M059J (cell line): ENCODE measurements around the gene ZNHIT2. TPM values are rescaled to one million over a fixed set of nuclear protein-coding genes. Genes with fewer than 3 reads are reported as not detected.
A peak's percentile ranks its signal among the peaks of the same experiment; 100 is the strongest.

Experiments used
- DNase-seq: peaks from one replicate; pipeline ENCODE4 v3.0.0-alpha.2; 2012; ENCODE audit warnings: low read depth
- total RNA-seq: library from RNA; depleted of rRNA; stranded (reverse); fragments of >200 nt; shearing (Covaris generic); gene quantifications from 2 replicates; pipeline ENCODE4 v1.2.3, GENCODE V29; 2014

ZNHIT2 gene
- total RNA-seq, 1 experiment from 2014 or later = 13.9 TPM

DNA sequence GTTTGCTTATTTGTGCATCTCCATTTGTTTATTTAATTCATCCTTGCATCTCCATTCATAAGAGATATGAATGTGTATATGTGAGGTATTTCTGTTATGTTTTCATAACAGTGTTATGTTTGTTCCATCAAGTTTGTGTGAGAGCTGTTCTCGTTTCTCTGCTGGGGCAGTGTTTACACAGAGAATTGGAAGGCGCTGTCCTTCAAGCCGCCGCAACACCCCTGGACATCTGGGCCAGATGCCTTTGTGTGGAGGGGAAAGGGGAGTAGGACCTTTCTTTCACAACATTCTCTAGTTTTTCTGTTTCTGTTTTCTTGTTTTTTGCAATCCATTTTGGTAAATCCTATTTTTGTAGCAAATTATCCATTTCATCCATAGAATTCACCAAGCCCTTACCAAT is 12.9 kb downstream of the ZNHIT2 start:
- no peak for DNase-seq

DNA sequence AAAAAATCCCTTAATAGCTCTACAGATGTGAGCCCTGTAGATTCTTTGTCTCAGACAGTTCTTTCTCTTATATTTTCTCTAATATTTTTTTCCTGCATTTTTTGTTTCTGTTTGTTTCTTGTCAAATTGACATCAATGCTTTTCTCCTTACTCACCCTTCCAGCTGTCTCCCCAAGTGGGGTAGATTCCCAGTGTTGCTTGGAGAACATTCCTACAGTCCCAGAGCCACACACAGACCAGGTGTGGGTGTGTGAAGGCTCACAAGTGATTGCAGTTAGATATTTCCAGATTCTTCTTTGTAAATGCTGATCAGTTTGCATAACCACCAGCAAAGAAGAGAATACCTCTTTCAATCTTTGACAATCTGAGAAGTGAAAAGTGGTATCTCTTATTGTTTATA is 14.0 kb downstream of the ZNHIT2 start:
- no peak for DNase-seq

DNA sequence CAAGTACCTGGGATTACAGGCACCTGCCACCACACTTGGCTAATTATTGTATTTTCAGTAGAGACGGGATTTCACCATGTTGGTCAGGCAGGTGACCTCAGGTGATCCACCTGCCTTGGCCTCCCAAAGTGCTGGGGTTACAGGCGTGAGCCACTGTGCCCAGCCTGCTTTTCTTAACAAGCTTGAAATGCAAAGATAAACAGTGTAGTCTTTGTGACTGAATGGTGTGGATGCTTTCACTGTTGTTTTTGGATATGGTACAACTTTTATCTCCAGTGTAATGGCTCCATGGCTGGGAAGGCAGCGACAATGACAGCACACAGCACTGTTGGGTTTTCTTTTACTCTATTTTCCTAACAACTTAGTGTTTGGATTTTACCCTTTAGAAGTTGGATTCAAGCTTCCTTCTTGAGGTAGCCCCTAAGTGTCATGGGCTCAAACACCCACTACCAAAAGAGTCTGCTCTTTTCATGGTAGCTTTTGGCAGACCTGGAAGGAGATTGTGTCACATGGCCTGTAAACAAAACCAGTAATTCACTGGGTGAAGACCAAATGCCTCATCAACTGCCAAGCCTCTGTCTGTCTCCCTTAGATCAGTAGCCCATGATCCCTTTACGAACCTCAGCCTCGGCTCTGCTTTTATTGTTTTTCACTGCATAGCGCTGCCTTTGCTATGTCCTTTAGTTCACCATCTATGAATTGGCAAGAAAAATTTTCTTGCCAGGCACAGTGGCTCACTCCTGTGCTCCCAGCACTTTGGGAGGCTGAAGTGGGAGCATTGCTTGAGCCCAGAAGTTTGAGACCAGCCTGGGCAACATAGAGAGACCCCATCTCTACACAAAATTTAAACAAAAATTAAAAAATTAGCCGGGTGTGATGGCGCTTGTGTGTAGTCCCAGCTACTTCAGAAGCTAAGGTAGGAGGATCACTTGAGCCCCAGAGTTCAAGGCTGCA is 15.1 kb downstream of the ZNHIT2 start:
- peak; percentile 55 for DNase-seq

DNA sequence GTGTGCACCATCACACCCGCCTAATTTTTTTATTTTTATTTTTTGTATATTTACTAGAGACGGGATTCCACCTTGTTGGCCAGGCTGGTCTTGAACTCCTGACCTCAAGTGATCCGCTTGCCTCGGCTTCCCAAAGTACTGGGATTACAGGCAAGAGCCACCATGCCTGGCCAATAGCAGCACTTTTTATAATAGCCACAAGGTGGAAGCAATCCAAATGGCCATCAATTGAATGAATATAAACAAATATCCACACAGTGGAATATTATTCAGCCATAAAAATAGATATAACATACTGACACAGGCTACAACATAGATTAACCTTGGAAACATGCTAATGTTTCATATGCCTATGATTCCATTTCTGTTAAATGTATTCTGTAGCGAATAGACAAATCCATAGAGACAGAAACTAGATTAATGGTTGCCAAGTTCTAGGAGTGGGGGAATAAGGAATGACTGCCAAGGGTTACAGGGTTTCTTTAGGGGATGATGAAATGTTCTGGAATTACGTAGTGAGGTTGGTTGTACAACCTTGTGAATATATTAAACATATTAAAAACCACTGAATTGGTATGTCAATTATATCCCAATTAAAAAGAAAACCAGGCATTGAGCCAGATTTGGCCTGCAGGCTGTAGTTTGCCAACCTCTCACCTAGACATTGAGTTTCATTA is 16.7 kb downstream of the ZNHIT2 start:
- DNase-seq = no peak

DNA sequence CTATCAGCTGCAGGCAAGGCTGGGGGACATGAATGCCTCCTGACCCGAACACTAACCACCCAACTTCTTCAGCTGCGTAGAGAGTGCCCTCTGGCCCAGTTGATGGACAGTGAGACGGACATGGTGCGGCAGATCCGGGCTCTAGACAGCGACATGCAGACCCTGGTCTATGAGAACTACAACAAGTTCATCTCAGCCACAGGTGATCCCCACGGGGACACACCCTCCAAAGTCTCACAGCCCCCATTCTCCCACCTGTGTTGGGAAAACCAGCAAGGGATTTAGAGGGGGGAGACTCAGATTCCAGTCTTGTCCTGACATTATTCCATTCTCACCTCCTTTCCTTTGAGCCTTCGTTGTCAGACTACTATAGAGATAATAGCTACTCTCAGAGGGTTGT is 20.6 kb downstream of the ZNHIT2 start:
- DNase-seq = no peak

DNA sequence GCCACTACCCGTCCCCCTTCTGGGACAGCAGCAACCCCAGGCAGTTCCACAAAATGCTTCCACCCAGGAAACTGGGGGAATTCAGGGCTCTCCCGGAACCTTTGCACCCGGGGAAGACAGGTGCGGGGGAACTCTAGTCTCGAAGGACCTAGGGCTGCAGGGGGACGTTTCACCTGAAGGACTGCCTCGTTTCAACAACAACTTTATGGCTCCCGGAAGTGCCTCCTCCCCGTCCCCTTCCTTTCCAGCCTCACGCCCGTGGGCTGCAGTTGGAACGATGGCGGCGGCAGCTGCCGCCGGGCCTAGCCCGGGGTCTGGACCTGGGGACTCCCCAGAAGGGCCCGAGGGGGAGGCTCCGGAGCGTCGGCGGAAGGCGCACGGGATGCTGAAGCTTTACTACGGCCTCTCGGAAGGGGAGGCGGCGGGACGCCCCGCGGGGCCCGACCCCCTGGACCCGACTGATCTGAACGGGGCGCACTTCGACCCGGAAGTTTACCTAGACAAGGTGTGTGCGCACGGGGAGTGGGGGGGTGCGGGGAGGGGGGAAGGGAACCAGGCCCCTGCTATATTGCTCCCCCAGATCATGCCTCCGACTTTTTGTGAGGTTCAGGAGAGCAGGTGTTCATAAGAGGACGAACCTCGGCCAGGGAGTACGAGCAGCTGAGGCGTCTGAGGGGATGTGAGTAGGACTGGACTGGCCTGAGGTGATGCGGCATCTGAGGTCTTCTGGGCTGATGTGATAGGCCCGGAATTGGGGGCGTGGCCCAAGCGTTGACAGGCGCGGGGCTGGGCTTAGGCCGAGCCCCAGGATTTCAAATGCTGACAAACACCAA is 21.3 kb downstream of the ZNHIT2 start, which contains the start of gene VPS51:
Gene VPS51, plus strand, starts transcription at position 241 of the 833 bp plus-strand sequence. Its CDS starts 37 bp downstream, at position 278.
- DNase-seq = peak; percentile 91

DNA sequence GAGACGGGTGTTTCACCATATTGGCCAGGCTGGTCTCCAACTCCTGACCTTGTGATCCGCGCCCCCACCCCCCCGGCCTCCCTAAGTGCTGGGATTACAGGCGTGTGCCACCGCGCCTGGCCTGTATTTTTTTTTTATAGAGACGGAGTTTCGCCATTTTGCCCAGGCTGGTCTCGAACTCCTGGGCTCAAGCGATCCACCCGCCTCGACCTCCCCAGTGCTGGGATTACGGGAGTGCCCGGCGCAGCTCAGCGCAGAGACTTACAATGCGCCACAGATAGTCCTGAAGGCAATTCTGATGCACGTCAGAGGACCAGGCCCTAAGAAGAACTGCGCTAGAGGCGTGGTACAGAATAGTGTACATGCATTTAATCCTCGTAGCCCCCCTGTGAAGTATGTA is 22.1 kb downstream of the ZNHIT2 start:
- no peak for DNase-seq

DNA sequence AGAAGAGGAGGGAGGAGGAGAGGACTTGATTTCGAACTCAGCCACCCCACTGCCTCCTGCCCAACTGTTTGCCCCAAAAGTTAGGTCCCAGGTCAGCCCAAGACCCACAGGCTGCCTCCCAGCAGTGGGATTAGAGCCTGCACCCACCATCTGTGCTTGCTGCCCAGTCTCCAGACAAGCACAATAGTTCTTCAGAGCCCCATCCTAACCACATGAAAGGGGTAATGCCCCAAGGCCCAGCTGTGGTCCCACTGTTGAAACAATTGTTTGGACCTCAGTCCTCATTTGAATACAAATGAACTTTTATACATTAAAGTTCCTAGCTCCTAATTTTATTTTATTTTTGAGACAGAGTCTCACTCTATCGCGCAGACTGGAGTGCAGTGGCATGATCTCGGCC is 26.9 kb downstream of the ZNHIT2 start:
- no peak for DNase-seq

DNA sequence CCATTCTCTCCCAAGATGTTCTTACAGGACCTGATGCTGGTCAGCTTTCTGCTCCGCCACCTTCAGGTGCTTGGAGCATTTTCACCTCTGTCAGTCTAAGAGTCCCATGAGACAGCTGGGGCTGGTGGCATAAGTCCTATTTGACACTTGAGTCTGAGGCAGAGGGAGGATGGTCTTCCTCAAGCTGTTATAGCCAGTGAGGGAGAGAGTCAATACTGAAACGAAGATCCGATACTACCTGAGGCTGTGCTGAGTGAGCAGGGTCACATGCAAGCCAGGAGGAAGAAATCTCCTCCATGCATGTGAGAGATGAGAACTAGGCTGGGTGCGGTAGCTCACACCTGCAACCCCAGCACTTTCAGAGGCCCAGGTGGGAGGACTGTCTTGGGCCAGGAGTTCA is 27.9 kb downstream of the ZNHIT2 start:
- DNase-seq = no peak

DNA sequence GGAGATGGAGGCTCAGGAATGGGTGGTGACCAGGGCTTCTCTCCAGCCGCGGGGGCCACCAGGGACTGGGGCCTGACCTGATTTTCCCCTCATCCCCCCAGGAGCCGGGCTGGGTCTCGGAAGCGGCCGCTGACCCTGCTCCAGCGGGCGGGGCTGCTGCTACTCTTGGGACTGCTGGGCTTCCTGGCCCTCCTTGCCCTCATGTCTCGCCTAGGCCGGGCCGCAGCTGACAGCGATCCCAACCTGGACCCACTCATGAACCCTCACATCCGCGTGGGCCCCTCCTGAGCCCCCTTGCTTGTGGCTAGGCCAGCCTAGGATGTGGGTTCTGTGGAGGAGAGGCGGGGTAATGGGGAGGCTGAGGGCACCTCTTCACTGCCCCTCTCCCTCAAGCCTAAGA is 29.7 kb downstream of the ZNHIT2 start:
- no peak for DNase-seq

DNA sequence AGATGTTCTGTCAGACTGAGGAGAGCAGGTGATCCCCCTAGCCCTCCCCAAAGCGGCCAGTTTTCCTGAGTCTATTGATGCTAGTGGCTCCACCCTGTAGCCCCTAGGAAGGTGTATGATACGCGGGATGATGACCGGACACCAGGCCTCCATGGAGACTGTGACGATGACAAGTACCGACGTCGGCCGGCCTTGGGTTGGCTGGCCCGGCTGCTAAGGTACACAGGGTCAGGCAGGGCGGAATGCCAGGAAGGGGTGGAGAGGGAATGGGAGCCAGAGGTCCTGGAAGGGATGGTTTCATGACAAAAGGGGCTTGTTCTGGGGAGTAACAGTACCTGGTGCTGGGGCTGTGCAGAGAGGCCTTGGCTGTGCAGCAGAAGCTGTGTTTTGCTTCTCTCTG is 30.3 kb downstream of the ZNHIT2 start:
- DNase-seq = no peak

DNA sequence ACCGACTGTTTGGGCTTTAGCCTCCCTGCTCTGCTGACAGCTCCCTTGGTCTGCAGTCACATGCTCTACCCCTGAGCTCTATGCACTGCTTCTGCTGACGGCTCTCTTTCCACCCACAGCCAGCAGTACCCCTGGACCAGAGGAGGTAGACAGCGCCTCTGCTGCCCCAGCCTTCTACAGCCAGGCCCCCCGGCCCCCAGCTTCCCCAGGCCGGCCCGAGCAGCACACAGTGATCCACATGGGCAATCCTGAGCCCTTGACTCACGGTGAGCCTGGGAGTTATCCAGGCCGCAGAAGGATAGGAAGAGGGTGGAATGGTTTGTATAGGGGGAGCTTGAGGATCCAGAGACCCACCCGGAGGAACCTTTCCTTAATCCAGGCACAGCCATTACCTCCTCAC is 30.7 kb downstream of the ZNHIT2 start:
- no peak for DNase-seq

DNA sequence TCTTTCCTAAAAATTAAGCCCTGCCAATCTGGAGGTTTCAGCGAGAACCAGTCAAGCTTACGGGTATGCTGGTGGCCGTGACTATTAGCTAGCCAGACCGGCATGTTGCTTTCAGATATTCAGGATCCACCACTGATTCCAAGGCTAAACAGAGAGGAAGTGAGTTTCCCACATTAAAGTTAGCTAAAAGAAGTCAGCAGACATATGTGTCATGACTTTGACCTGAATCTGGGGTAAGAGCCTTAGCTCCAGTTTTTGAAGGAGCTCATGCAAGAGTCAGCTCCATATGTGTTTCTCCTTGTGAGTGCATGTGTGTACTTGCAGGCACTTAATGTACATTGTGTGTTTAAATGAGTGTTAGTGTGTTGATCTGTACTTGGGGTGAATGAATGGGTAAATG is 32.1 kb downstream of the ZNHIT2 start:
- no peak for DNase-seq

DNA sequence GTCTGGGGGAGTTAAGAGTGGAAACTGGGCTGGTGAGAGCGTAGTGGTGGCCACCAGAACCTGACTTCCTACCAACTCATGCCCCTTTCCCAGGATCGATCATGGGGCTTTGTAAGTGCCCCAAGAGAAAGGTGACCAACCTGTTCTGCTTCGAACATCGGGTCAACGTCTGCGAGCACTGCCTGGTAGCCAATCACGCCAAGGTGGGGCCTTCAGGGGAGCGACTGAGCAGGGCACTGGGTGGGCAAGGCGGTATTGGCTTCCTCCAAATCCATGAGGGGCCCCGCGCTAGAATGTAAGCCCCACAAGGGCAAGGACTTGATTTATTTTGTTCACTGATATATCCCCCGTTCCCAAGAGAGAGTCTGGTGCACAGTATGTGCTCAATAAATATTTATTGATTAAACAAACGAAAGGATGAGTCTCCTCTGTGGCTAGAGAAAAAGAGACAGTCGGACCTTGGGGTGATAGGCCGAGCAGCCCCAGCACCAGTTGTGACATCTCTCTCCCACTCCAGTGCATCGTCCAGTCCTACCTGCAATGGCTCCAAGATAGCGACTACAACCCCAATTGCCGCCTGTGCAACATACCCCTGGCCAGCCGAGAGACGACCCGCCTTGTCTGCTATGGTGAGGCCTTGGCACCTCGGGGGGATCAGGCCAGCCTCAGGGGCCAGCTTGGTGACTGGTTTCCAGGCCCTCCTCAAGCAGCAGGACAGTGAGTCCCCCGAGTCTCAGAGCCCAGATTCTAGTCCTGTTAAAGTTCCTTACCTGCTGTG is 32.7 kb downstream of the ZNHIT2 start:
- DNase-seq = no peak

DNA sequence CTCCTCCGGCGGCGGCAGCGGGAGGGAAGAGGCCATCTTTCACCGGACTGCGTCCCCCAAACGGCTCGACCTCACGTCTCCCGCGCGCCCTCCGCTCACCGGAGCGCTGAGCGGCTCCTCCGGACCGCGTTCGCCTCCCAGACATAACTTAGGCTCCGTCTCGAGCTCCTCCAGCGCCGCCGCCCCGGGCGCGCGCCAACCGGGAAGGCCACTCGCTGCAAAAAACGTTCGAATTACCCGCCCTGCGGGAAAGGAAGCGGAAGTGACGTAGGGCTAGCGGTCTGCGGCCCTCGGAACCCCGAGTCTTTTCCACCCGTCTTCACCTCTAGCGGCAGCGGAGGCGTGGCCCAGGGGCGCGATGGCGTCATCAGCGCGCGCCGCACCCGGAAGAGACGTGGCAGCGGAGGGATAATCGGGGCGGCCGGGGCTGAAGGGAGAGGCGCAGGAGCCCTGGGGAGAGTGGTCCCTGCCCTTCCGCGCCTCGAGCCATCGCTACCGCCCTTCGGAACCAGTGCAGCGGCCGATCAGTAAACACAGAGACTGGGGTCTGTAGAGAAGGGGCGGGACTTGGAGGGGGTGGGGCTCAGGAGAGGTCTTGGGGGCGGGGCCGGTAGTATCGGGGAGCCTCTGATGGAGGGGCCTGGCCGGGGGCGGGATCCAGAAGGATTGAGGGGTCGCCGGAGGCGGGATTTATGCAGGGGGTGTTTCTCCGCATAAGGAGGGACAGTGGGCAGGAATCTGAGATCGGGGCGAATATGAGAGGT is 33.5 kb downstream of the ZNHIT2 start, which contains the start of the genes CDCA5 and ZFPL1:
Gene CDCA5, minus strand, starts transcription at position 207 of the 764 bp plus-strand sequence. Its CDS starts 62 bp downstream, at position 145.
Gene ZFPL1, plus strand, starts transcription at position 389 of the 764 bp plus-strand sequence. CDS start 477 bp downstream, outside the sequence.
- peak; percentile 94 for DNase-seq

DNA sequence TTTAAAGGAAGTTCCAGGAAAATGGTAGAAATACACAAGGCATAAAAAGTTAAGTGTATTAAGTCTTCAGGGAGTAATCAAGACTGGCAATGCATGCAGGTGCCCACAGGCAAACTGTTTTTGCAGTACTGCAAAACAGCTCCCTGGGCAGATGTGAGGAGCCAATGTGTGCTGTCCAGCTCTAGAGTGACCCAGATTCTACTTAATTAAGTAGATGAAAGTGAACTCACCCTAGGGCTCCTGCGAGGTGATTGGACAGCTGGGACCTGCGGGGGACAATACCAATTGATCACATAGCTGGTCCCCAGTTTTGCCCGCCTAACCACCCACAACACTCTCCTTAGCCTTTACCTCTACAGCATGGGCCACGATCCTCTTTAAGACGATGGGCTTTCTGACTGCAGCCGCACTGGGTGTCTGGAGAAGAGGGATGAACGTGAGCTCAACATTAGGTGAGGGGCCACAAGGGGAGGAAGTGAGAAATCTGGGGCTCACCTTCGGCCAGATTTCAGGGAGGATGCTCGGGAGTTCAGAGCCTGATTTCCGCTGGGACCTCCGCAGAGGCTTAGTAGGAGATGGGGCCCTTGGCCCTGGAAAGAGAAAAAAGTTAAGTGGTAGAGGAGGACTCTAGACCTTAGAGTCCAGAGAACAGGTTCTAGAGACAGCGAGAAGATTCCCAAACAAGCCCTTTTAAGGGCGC is 34.2 kb downstream of the ZNHIT2 start:
- peak; percentile 15 for DNase-seq

DNA sequence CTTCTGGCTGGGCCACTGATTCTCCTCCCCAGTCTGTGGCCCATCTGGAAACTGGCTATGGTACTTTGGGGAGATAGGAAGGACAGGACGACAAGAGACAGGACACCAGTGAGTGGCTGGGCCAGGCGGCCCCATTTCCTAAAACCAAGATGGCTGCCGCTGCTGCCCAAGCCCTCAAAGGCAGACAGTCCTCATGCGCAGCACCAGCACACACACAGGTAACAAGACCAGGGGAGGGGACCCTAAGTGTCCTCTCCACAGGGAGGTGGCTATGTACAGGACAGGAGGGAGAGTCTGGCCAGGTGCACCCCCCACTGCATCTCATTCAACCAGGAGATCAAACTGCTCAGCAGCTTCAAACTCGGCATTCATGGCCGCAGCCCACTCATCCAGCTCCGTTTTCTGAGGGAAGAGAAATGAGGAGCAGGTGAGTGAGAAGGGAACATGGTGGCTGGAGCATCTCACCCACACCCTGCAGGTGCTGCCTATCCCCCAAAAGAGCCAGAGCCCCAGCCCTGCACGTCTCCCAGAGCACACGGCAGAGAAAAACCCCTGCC is 38.6 kb downstream of the ZNHIT2 start:
- no peak for DNase-seq

DNA sequence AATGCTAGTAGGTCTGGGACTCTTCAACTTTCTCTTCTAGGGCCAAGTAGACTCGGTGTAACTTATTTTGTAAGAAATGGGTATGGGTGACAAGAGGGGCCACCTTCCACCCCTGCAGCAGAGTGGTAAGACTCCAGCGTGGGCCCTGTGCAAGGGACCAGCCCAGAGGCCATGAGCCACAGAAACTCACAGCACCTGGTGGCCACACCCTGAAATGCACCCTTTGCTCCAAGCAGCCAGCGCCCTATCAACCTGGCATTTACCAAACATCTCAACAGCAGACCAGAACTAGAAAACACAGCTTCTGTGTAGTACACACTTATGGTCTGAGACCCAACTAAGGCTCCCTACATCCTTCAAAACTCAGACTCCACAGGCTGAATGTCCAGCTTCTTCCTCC is 39.4 kb downstream of the ZNHIT2 start:
- peak; percentile 47 for DNase-seq

DNA sequence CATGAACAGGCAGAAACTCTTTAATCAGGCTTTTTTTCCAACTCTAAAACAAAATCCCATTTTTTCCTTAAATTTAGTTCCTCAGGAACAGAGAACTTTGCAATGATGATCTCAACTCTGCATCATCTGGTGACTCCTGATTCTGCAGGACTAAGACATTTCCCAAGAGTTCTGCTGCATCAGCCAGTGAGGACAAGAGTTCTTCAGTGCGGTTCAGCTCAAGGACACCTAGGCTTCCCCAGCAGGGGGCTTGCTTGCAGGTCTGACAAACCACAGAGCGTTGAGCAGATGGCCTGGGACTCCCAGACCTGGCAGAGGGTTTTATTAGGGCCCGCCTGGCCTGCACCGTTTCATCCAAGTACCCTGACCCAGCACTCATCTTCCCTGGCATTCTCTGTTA is 40.0 kb downstream of the ZNHIT2 start:
- DNase-seq = peak; percentile 29
